Smooth muscle cell (in vitro differentiated cells): ENCODE results near the gene KIRREL1. TPM values are rescaled to one million over a fixed set of nuclear protein-coding genes. Genes with fewer than 3 reads are reported as not detected.

Experiments
- DNase-seq: peaks from one replicate; lab custom pipeline; 2025; ENCODE audit not compliant: unreplicated experiment; lab: John Stamatoyannopoulos, UW
- H2AFZ ChIP-seq: fragments of 200-600 bp; sonication (generic); 2 replicates; pipeline ENCODE4 v1.6.0; 2016; ENCODE audit warnings: antibody characterized with exemption, low read depth, mild to moderate bottlenecking
- H3F3A ChIP-seq: fragments of 200-600 bp; sonication (generic); 2 replicates; pipeline ENCODE4 v1.6.0; 2017; ENCODE audit warnings: antibody characterized with exemption, low read depth
- H3K27ac ChIP-seq: fragments of 200-600 bp; sonication (generic); 2 replicates; pipeline ENCODE4 v1.5.1; 2016; ENCODE audit warnings: low read depth, mild to moderate bottlenecking
- H3K27me3 ChIP-seq: fragments of 200-600 bp; sonication (generic); 2 replicates; pipeline ENCODE4 v1.6.1; 2016; ENCODE audit warnings: low read depth, mild to moderate bottlenecking
- H3K36me3 ChIP-seq: fragments of 200-600 bp; sonication (generic); 2 replicates; pipeline ENCODE4 v1.5.1; 2016; ENCODE audit warnings: low read depth
- H3K4me1 ChIP-seq: fragments of 200-600 bp; sonication (generic); 2 replicates; pipeline ENCODE4 v1.5.1; 2016; ENCODE audit warnings: low read depth
- H3K4me2 ChIP-seq: fragments of 200-600 bp; sonication (generic); 2 replicates; pipeline ENCODE4 v1.6.0; 2016; ENCODE audit warnings: mild to moderate bottlenecking
- H3K4me3 ChIP-seq: fragments of 200-600 bp; sonication (generic); 2 replicates; pipeline ENCODE4 v1.5.1; 2016; ENCODE audit warnings: mild to moderate bottlenecking
- H3K79me2 ChIP-seq: fragments of 200-600 bp; sonication (generic); 2 replicates; pipeline ENCODE4 v1.6.0; 2016; ENCODE audit warnings: low read depth, mild to moderate bottlenecking
- H3K9ac ChIP-seq: fragments of 200-600 bp; sonication (generic); 2 replicates; pipeline ENCODE4 v1.6.0; 2016; ENCODE audit warnings: low read depth
- H3K9me3 ChIP-seq: fragments of 200-600 bp; sonication (generic); replicated peaks from 2 replicates; pipeline ENCODE4 v1.5.1; 2016; ENCODE audit warnings: low read depth
- H4K20me1 ChIP-seq: fragments of 200-600 bp; sonication (generic); 2 replicates; pipeline ENCODE4 v1.6.0; 2016; ENCODE audit warnings: low read depth
- CTCF ChIP-seq: fragments of 200-600 bp; sonication (generic); IDR thresholded peaks from 2 replicates; pipeline ENCODE4 v1.5.1; 2017; ENCODE audit warnings: borderline replicate concordance, mild to moderate bottlenecking, antibody characterized with exemption; ENCODE audit not compliant: insufficient read depth, poor library complexity, severe bottlenecking
- WGBS: methylation state at CpG from one replicate; pipeline ENCODE4 v1.1.7; 2016; ENCODE audit warnings: low lambda C conversion rate; 5-methylcytosine and 5-hydroxymethylcytosine counted together
- polyA plus RNA-seq: library from polyadenylated mRNA; unstranded; fragments of >200 nt; fragmentation: Nextera tagmentation; extraction: Ambion mirVana; gene quantifications from 2 replicates; pipeline ENCODE4 v1.2.1, GENCODE V29; 2016
- total RNA-seq: library from RNA; depleted of rRNA; stranded (reverse); fragments of >200 nt; gene quantifications from 2 replicates; pipeline ENCODE4 v1.2.3, GENCODE V29; 2014

The KIRREL1 gene
- total and polyA plus RNA-seq, 2 experiments from 2014 or later, result 40.9 to 58.4 TPM

GRCh38 chr1:157996433-157996832 lies 3.0 kb downstream of the KIRREL1 start:
- H3K9ac ChIP-seq, result no peak overlapping the region
- peaks cover 84% of the 10 kb centered on the region for H3K79me2 ChIP-seq
- no peak overlapping the region for H3K27ac ChIP-seq
- H3K27me3 ChIP-seq, result no peaks in the 10 kb centered on the region
- DNase-seq, result no peak
- peaks cover 27% of the 10 kb centered on the region for H3F3A ChIP-seq
- H3K4me1 ChIP-seq, result peaks cover 49% of the 10 kb centered on the region
- H4K20me1 ChIP-seq, result peaks cover 61% of the 10 kb centered on the region
- no peak for TF ChIP-seq CTCF
- H3K4me2 ChIP-seq, result peak overlapping the region; percentile 99
- H3K4me3 ChIP-seq, result peak overlapping the region; percentile 20
- 71% methylated on average over 5 of the region's 5 CpGs for WGBS
- H3K36me3 ChIP-seq, result no peaks in the 10 kb centered on the region
- H2AFZ ChIP-seq, result no peak overlapping the region
- no peaks in the 10 kb centered on the region for H3K9me3 ChIP-seq

- Histone ChIP-seq H3F3A (peaks cover 41% of the 10 kb centered on the region), H3K4me1 (peaks cover 67% of the 10 kb centered on the region), H3K4me2 (peak overlapping the region; percentile 33), H3K79me2 (peaks cover 87% of the 10 kb centered on the region), H3K27ac (peak overlapping the region; percentile 96), H4K20me1 (peaks cover 78% of the 10 kb centered on the region), H2AFZ (no peak overlapping the region), H3K36me3 (no peaks in the 10 kb centered on the region), H3K27me3 (no peaks in the 10 kb centered on the region), H3K4me3 (no peak overlapping the region), H3K9me3 (no peaks in the 10 kb centered on the region), H3K9ac (no peak overlapping the region)
- TF ChIP-seq CTCF, result no peak
- WGBS, result 78% methylated on average over 4 of the region's 4 CpGs
- DNase-seq, result no peak
Measured at GRCh38 chr1:158000507-158000906, 7.1 kb downstream of the KIRREL1 start.

- peak overlapping the region; percentile 82 for H3K4me2 ChIP-seq
- no peak for TF ChIP-seq CTCF
- peak overlapping the region; percentile 56 for H3K9ac ChIP-seq
- H2AFZ ChIP-seq, result no peak overlapping the region
- peaks cover 41% of the 10 kb centered on the region for H3F3A ChIP-seq
- H3K79me2 ChIP-seq, result peaks cover 87% of the 10 kb centered on the region
- H3K9me3 ChIP-seq, result no peaks in the 10 kb centered on the region
- WGBS, result 8% methylated on average over 4 of the region's 4 CpGs
- H3K4me3 ChIP-seq, result no peak overlapping the region
- no peak for DNase-seq
- no peaks in the 10 kb centered on the region for H3K27me3 ChIP-seq
- H3K4me1 ChIP-seq, result peaks cover 73% of the 10 kb centered on the region
- peak overlapping the region; percentile 96 for H3K27ac ChIP-seq
- H3K36me3 ChIP-seq, result no peaks in the 10 kb centered on the region
- peaks cover 76% of the 10 kb centered on the region for H4K20me1 ChIP-seq
Measured at GRCh38 chr1:158002022-158002630, 8.7 kb downstream of the KIRREL1 start.

GRCh38 chr1:158002631-158003405 lies 9.4 kb downstream of the KIRREL1 start:
- peaks cover 39% of the 10 kb centered on the region for H3F3A ChIP-seq
- 12% methylated on average over 14 of the region's 14 CpGs for WGBS
- peaks cover 79% of the 10 kb centered on the region for H3K4me1 ChIP-seq

More at GRCh38 chr1:158002631-158003405, 9.4 kb downstream of the KIRREL1 start:
- no peaks in the 10 kb centered on the region for H3K27me3 ChIP-seq
- TF ChIP-seq CTCF, result no peak
- peak overlapping the region; percentile 82 for H3K4me2 ChIP-seq
- no peak for DNase-seq
- H3K9me3 ChIP-seq, result no peaks in the 10 kb centered on the region
- peak overlapping the region; percentile 96 for H3K27ac ChIP-seq
- H2AFZ ChIP-seq, result no peak overlapping the region
- no peaks in the 10 kb centered on the region for H3K36me3 ChIP-seq
- peaks cover 87% of the 10 kb centered on the region for H3K79me2 ChIP-seq
- H3K9ac ChIP-seq, result peak overlapping the region; percentile 56
- peaks cover 71% of the 10 kb centered on the region for H4K20me1 ChIP-seq
- H3K4me3 ChIP-seq, result peak overlapping the region; percentile 20
